ENCODE results near the gene TBXAS1. TPM values are rescaled to one million over a fixed set of nuclear protein-coding genes. Genes with fewer than 3 reads are reported as not detected.

Gene TBXAS1
- polyA plus RNA-seq, 1 donor from 2014 or later = 0.93 TPM

GRCh38 chr7:140021603-140022002 is 192.5 kb downstream of the TBXAS1 start:
- H3K27me3 ChIP-seq (ENCODE audit: insufficient read depth, low read depth, low read length) = no peaks in the 10 kb centered on the region
- H3K4me2 ChIP-seq (ENCODE audit: low read length) = no peak overlapping the region
- H3K36me3 ChIP-seq (ENCODE audit: insufficient read depth, low read length) = no peaks in the 10 kb centered on the region
- H3F3A ChIP-seq (ENCODE audit: insufficient read depth, low read length, poor library complexity, severe bottlenecking) = no peaks in the 10 kb centered on the region
- H4K20me1 ChIP-seq (ENCODE audit: insufficient read depth) = no peaks in the 10 kb centered on the region
- no peak overlapping the region for H3K9ac ChIP-seq (ENCODE audit: low read length)
- no peak overlapping the region for H2AFZ ChIP-seq (ENCODE audit: low read depth, low read length)
- H3K9me2 ChIP-seq (ENCODE audit: insufficient read depth, low read length) = no peaks in the 10 kb centered on the region
- no peak for TF ChIP-seq RAD21 (conservative IDR thresholded peaks at IDR 0.05)
- no peaks in the 10 kb centered on the region for H3K9me3 ChIP-seq (ENCODE audit: low read length)
- H3K4me3 ChIP-seq (ENCODE audit: low read length) = no peak overlapping the region
- no peaks in the 10 kb centered on the region for H3K79me2 ChIP-seq (replicated peaks; ENCODE audit: insufficient read depth, low read length)
- no peak overlapping the region for H3K27ac ChIP-seq (ENCODE audit: low read length)

DNA sequence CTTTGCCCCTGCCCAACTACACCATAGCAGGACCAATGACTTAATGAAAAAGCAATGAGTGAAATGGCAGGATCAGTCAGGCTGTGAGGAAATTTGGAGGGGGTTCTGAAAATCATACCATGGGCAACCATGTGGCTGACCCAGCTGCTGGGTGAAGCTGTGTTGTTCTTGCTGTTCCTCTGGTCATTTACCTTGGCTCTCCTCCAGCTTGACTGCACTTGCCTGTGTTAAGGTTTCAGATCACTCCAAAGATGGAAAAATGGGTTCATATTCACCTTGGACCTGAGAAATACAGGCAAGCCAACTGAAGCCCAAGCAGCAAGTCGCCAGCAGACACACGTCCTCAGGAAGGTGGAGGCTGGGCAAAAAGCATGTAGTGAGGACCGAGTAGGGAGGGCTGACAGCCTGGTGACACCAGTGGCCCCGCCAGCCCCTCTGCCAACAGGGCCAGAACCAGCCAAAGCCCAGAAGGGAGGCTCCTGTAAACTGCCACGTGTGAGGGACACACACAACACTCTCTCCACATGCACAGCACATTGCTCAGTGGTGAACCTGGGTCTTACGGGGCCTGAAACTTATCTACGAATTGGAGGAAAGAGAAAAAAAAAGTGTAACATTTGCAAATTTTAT is 193.6 kb downstream of the TBXAS1 start:
- H3K4me3 ChIP-seq (ENCODE audit: low read length) = no peak overlapping the region

More for the DNA sequence above, 193.6 kb downstream of the TBXAS1 start:
- Histone ChIP-seq H3K9me3 (ENCODE audit: low read length) (no peaks in the 10 kb centered on the region), H3K4me2 (ENCODE audit: low read length) (no peak overlapping the region), H3K79me2 (replicated peaks; ENCODE audit: insufficient read depth, low read length) (no peaks in the 10 kb centered on the region), H2AFZ (ENCODE audit: low read depth, low read length) (no peak overlapping the region), H4K20me1 (ENCODE audit: insufficient read depth) (no peaks in the 10 kb centered on the region), H3K27me3 (ENCODE audit: insufficient read depth, low read depth, low read length) (no peaks in the 10 kb centered on the region), H3K9ac (ENCODE audit: low read length) (no peak overlapping the region), H3F3A (ENCODE audit: insufficient read depth, low read length, poor library complexity, severe bottlenecking) (no peaks in the 10 kb centered on the region), H3K36me3 (ENCODE audit: insufficient read depth, low read length) (no peaks in the 10 kb centered on the region), H3K27ac (ENCODE audit: low read length) (no peak overlapping the region), H3K9me2 (ENCODE audit: insufficient read depth, low read length) (no peaks in the 10 kb centered on the region)
- TF ChIP-seq MXI1 (conservative IDR thresholded peaks at IDR 0.05; ENCODE audit: poor library complexity, severe bottlenecking) (no peak), REST (IDR thresholded peaks at IDR 0.05; ENCODE audit: borderline replicate concordance) (no peak), SMC3 (conservative IDR thresholded peaks at IDR 0.05; ENCODE audit: poor library complexity) (no peak), EP300 (conservative IDR thresholded peaks at IDR 0.05; ENCODE audit: poor library complexity, severe bottlenecking) (no peak), RAD21 (conservative IDR thresholded peaks at IDR 0.05) (no peak), EZH2 (IDR thresholded peaks at IDR 0.05; ENCODE audit: borderline replicate concordance, insufficient read depth, low read length, poor library complexity, severe bottlenecking) (no peak), POLR2AphosphoS5 (IDR thresholded peaks at IDR 0.05) (no peak), TAF1 (IDR thresholded peaks at IDR 0.05; ENCODE audit: low read depth) (no peak), CTCF (IDR thresholded peaks at IDR 0.05; ENCODE audit: poor library complexity, severe bottlenecking) (no peak)

All from neural cell (in vitro differentiated cells).